ENCODE results near the gene TAF12. TPM values are rescaled to one million over a fixed set of nuclear protein-coding genes. Genes with fewer than 3 reads are reported as not detected.

Gene TAF12
- total RNA-seq, 1 donor from 2014 or later, result 32.6 TPM

Other genes starting within 250 kb of the TAF12 start
- gene RCC1, start 137.0 kb downstream of the TAF12 start, total RNA-seq, result 55.8 and 58.3 TPM in 2 replicates
- gene TRNAU1AP, start 90.0 kb downstream of the TAF12 start, total RNA-seq, result 46.1 and 54.3 TPM in 2 replicates
- gene RAB42, start 50.8 kb downstream of the TAF12 start, total RNA-seq, result not detected in 2 replicates
- not detected in 2 replicates for gene RNU11, start 5.5 kb upstream of the TAF12 start, total RNA-seq
- gene GMEB1, start 25.7 kb upstream of the TAF12 start, total RNA-seq, result 28.2 and 29.4 TPM in 2 replicates
- gene YTHDF2, start 93.9 kb upstream of the TAF12 start, total RNA-seq, result 76.4 and 86.2 TPM in 2 replicates
- gene OPRD1, start 169.1 kb upstream of the TAF12 start, total RNA-seq, result not detected in 2 replicates